ENCODE data around the gene GCH1. TPM values are rescaled to one million over a fixed set of nuclear protein-coding genes. Genes with fewer than 3 reads are reported as not detected.
"Not testable (repeated sequence)": the region's sequence is repeated elsewhere in the genome, so short reads cannot be mapped to it uniquely, and the experiment has no call there.

GCH1 gene
- total RNA-seq, 1 donor from 2014 or later, result 49.9 TPM

DNA sequence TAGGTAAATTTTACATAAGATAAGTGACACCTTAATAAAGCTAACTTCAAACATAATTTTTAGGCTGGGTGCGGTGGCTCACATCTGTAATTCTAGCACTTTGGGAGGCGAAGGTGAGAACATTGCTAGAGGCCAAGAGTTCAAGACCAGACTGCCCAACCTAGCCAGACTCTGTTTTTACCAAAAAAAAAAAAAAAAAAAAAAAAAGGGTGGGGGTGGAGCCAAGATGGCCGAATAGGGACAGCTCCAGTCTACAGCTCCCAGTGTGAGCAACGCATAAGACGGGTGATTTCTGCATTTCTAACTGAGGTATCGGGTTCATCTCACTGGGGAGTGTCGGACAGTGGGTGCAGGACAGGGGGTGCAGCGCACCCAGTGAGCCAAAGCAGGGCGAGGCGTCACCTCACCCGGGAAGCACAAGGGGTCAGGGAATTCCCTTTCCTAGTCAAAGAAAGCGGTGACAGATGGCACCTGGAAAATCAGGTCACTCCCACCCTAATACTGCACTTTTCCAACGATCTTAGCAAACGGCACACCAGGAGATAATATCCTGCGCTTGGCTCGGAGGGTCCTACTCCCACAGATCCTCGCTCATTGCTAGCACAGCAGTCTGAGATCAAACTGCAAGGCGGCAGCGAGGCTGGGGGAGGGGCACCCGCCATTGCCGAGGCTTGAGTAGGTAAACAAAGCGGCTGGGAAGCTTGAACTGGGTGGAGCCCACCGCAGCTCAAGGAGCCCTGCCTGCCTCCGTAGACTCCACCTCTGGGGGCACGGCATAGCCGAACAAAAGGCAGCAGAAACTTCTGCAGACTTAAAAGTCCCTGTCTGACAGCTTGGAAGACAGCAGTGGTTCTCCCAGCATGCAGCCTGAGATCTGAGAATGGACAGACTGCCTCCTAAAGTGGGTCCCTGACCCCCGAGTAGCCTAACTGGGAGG, 32.2 kb downstream of the GCH1 start:
- Mint-ChIP-seq H3K4me3 (peak overlapping the region; percentile 47), H3K4me1 (peaks cover 22% of the 10 kb centered on the region)
- DNase-seq; H3K27ac Mint-ChIP-seq; intact Hi-C loops (cut with micrococcal nuclease); H3K36me3 Mint-ChIP-seq (ENCODE audit: low read depth); H3K9me3 Mint-ChIP-seq; H3K27me3 Mint-ChIP-seq: not testable (repeated sequence)

DNA sequence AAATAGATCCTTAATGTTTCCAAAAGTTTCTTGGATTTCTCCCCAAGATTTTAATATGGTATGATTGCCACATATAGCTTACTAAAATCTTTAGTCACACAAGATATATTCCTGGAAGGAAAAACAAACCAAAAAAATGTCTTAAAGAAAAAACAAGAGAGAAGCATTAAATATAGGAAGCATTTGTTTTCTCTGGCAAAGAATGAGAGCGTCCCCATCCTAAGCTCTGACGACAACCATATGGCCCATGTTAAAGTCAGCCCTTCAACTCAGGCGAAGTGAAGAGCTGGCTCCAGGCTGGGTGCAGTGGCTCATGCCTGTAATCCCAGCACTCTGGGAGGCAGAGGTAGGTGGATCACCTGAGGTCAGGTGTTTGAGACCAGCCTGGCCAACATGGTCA, 35.6 kb downstream of the GCH1 start:
- no peak overlapping the region for H3K27ac Mint-ChIP-seq
- no peaks in the 10 kb centered on the region for H3K9me3 Mint-ChIP-seq
- intact Hi-C loops (cut with micrococcal nuclease), result no loop called here
- no peak for DNase-seq
- peaks cover 18% of the 10 kb centered on the region for H3K4me1 Mint-ChIP-seq
- H3K27me3 Mint-ChIP-seq, result no peaks in the 10 kb centered on the region
- no peak overlapping the region for H3K4me3 Mint-ChIP-seq
- H3K36me3 Mint-ChIP-seq (ENCODE audit: low read depth), result peaks cover 6% of the 10 kb centered on the region

DNA sequence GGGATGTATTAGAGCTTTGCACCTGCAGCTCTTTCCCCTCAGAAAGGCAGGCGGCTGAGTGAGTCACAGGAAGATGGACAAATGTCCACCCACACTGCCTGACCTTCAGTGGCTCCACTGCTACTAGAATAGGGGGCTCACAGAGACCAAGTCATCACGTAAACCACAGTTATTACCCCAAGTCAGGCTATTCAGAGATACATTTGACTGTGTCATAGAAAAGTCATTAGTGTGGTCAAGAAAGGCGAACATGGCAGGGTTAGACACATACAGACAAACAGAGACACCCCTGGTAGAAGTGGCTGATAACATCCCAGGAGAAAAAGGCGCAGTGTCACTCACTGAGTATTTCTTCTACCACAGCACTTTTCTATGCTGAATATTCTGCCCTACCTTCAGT, 36.0 kb downstream of the GCH1 start:
- no peak overlapping the region for H3K4me3 Mint-ChIP-seq
- H3K9me3 Mint-ChIP-seq, result no peaks in the 10 kb centered on the region
- intact Hi-C loops (cut with micrococcal nuclease), result no loop called here
- peaks cover 16% of the 10 kb centered on the region for H3K4me1 Mint-ChIP-seq
- peaks cover 6% of the 10 kb centered on the region for H3K36me3 Mint-ChIP-seq (ENCODE audit: low read depth)
- no peak for DNase-seq
- no peaks in the 10 kb centered on the region for H3K27me3 Mint-ChIP-seq
- H3K27ac Mint-ChIP-seq, result no peak overlapping the region

DNA sequence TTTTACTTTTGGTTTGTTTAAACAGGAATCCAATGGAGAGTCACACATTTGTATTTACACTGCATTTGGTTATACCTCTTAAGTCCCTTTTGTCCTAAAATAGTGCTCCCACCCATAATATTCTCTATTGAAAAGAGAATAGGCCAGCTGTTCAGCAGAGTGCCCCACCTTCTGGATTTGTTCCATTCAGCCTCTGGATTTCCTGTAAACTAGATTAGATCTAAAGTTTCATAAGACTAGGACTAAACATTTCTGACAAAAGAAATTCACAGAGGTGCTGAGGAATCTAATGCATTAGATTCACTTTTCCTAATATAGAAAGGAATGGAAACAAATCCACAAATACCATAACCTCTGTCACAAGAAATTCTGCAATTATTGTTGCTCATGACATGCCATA, 38.1 kb downstream of the GCH1 start:
- no peaks in the 10 kb centered on the region for H3K9me3 Mint-ChIP-seq
- DNase-seq, result no peak
- intact Hi-C loops (cut with micrococcal nuclease), result no loop called here
- no peak overlapping the region for H3K27ac Mint-ChIP-seq
- no peaks in the 10 kb centered on the region for H3K27me3 Mint-ChIP-seq
- H3K36me3 Mint-ChIP-seq (ENCODE audit: low read depth), result peaks cover 7% of the 10 kb centered on the region
- peaks cover 12% of the 10 kb centered on the region for H3K4me1 Mint-ChIP-seq
- no peak overlapping the region for H3K4me3 Mint-ChIP-seq

DNA sequence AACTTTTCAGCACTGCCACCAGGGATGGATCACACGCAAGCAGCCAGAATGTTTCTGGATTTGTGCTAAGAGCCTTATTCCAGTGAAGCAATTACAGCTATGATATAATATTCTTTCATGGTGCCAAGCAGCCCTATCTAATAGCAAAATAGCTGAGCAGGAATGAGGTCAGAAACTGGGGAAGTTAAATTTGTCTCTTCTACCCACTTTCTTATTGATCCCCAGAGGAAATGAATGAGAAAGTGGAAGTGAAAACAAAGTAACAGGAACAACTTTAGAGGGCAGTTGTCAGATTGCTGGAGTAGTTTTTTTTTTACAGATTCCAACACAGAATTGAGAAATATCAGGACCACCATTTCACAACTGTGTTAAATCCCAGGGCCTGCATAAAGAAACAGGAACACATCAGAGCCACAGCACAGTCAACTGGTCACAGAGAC, 44.8 kb downstream of the GCH1 start:
- H3K4me3 Mint-ChIP-seq, result no peak overlapping the region
- H3K27me3 Mint-ChIP-seq, result no peaks in the 10 kb centered on the region
- intact Hi-C loops (cut with micrococcal nuclease), result no loop called here
- H3K4me1 Mint-ChIP-seq, result peaks cover 14% of the 10 kb centered on the region
- H3K9me3 Mint-ChIP-seq, result no peaks in the 10 kb centered on the region
- H3K36me3 Mint-ChIP-seq (ENCODE audit: low read depth), result peaks cover 27% of the 10 kb centered on the region
- no peak for DNase-seq
- H3K27ac Mint-ChIP-seq, result no peak overlapping the region

DNA sequence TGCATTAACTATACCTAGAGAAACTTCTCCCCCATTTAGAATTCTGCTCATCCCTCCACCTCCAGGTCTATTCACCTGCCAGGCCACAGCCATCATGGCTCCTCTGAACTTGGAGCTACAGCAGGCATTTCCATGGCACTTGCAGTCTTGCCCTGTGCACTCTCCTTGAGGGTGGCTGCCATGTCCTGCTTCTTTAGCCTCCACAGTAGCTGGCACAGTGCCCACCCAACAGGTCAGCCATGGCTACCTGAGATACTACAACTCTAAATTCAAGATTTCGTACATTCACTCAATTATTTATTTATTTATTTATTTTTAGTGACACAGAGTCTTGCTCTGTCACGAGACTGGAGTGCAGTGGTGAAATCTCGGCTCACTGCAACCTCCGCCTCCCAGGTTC, 46.5 kb downstream of the GCH1 start:
- peaks cover 31% of the 10 kb centered on the region for H3K36me3 Mint-ChIP-seq (ENCODE audit: low read depth)
- H3K4me3 Mint-ChIP-seq, result no peak overlapping the region
- no peak for DNase-seq
- no peaks in the 10 kb centered on the region for H3K27me3 Mint-ChIP-seq
- peaks cover 14% of the 10 kb centered on the region for H3K4me1 Mint-ChIP-seq
- intact Hi-C loops (cut with micrococcal nuclease), result no loop called here
- H3K9me3 Mint-ChIP-seq, result no peaks in the 10 kb centered on the region
- no peak overlapping the region for H3K27ac Mint-ChIP-seq

DNA sequence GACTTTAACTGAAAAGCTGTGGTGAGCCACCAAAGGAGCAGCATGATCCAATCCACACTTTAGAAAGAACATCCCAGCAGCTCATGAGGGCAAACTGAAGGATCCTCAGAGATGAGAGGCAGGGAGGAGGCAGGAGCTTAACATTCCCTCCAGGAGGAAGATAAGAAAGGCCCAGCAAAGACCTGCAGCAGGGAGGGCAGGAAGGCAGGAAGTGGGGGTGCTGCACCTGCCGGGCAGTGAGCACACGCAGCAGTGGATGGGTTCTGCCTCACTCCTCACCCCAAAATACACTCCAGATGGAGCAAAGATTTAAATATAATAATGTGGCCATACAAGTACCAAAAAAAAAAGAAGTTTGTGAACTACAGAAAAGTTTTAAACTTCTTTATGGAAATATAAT, 48.4 kb downstream of the GCH1 start:
- DNase-seq, result no peak
- Mint-ChIP-seq H3K4me1 (peaks cover 14% of the 10 kb centered on the region), H3K27me3 (no peaks in the 10 kb centered on the region), H3K27ac (no peak overlapping the region), H3K9me3 (no peaks in the 10 kb centered on the region), H3K36me3 (ENCODE audit: low read depth) (peaks cover 33% of the 10 kb centered on the region), H3K4me3 (no peak overlapping the region)
- intact Hi-C loops (cut with micrococcal nuclease), result no loop called here

DNA sequence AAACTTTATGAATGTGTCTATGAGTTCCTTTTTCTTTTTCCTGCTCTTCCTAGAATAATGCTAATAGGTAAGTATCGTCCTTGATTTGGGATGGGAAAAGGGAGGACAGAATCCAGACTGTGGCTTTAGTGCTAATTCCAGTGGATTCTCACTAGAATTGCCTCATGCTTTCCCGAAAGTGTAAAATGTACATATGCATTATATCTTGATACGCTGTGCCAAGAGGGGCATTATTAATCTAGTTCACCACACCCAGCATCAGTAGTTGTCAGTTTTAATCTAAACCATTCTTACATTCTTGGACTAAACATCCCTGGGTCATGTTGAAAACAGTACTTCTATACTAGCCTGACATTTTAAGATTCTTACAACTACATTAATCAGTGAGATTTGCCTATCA, 49.3 kb downstream of the GCH1 start:
- no peak overlapping the region for H3K4me3 Mint-ChIP-seq
- no peaks in the 10 kb centered on the region for H3K27me3 Mint-ChIP-seq
- intact Hi-C loops (cut with micrococcal nuclease), result no loop called here
- H3K4me1 Mint-ChIP-seq, result peaks cover 12% of the 10 kb centered on the region
- peaks cover 30% of the 10 kb centered on the region for H3K36me3 Mint-ChIP-seq (ENCODE audit: low read depth)
- H3K27ac Mint-ChIP-seq, result no peak overlapping the region
- DNase-seq, result no peak
- no peaks in the 10 kb centered on the region for H3K9me3 Mint-ChIP-seq

DNA sequence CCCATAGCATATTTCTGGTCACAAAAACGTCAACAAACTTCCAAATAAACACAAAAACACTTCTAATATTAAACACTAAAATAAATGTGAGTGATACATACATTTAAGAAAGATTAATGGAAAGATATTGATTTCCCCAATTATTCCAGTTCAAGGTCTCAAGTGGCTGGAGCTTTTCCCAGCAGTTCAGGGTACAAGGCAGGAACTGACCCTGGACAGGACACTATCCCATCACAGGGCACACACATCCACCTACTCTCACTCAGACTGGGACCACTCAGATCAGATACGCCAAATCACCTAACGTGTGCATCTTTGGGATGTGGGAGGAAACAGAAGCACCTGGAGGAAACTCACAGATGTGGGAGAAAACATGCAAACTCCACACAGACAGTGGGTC, 50.4 kb downstream of the GCH1 start:
- no peaks in the 10 kb centered on the region for H3K27me3 Mint-ChIP-seq
- H3K4me3 Mint-ChIP-seq, result no peak overlapping the region
- H3K36me3 Mint-ChIP-seq (ENCODE audit: low read depth), result peaks cover 29% of the 10 kb centered on the region
- H3K4me1 Mint-ChIP-seq, result peaks cover 8% of the 10 kb centered on the region
- intact Hi-C loops (cut with micrococcal nuclease), result no loop called here
- DNase-seq, result no peak
- H3K9me3 Mint-ChIP-seq, result no peaks in the 10 kb centered on the region
- no peak overlapping the region for H3K27ac Mint-ChIP-seq

DNA sequence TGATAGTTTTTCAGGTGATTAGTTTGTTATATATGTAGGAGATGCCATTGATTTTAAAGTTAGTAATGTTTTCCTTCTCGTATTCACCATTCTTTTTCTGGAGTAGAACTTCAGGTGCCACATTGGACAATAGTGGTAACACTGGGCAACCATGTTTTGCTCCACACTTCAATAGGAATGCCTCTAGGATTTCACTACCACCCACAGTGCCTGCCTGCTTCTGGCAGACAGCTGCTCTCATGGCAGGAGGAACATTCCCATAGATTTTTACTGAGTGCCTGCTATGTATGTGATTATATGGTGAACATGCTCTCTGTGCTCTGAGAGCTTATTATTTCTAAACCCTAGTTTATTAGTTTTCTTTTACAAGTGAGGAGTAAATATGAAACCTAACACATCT, 53.7 kb downstream of the GCH1 start:
- peak; percentile 50 for DNase-seq
- no peaks in the 10 kb centered on the region for H3K27me3 Mint-ChIP-seq
- H3K27ac Mint-ChIP-seq, result no peak overlapping the region
- no peaks in the 10 kb centered on the region for H3K9me3 Mint-ChIP-seq
- intact Hi-C loops (cut with micrococcal nuclease), result no loop called here
- no peak overlapping the region for H3K4me3 Mint-ChIP-seq
- peaks cover 3% of the 10 kb centered on the region for H3K4me1 Mint-ChIP-seq
- peaks cover 34% of the 10 kb centered on the region for H3K36me3 Mint-ChIP-seq (ENCODE audit: low read depth)

DNA sequence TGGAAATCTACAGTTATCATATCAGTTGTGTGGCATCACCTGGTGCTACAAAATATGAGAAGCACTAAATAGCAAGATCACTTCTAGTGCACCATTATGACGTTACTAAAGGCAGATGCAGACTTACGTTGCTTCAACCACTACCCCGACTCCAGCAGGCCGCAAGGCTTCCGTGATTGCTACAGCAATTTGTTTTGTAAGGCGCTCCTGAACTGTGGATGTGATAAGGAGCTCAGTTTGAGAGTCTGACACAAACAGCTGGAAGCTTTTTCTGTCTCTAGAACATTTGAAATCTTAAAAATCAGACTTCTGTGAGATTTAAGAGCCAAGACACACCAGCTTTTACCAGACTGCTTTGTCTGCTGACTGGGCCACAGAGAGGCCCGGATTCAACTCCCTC, 57.0 kb downstream of the GCH1 start:
- intact Hi-C loops (cut with micrococcal nuclease), result no loop called here
- Mint-ChIP-seq H3K4me1 (peaks cover 2% of the 10 kb centered on the region), H3K4me3 (no peak overlapping the region), H3K36me3 (ENCODE audit: low read depth) (peaks cover 36% of the 10 kb centered on the region), H3K27me3 (no peaks in the 10 kb centered on the region), H3K27ac (no peak overlapping the region), H3K9me3 (peaks cover 4% of the 10 kb centered on the region)
- DNase-seq, result no peak

DNA sequence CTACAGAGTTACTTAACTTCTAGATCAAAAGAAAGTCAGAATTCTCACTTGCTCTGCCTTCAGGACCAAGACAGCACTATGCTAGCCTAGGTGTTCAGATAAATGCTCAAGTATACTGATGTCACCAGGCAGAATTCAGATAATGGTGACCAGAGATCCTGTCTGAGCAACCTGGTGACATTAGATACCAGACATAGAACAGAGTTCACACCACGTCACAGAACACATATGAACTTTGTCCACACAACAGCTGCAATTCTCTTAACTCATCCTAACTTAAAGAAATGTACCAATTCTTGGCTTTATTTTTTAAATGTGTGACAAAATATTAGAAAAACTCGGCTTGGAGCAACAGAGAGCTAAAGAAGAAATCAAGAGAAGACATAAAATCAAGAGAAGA, 58.1 kb downstream of the GCH1 start:
- Mint-ChIP-seq H3K27me3 (no peaks in the 10 kb centered on the region), H3K36me3 (ENCODE audit: low read depth) (peaks cover 46% of the 10 kb centered on the region), H3K27ac (no peak overlapping the region), H3K4me1 (peaks cover 2% of the 10 kb centered on the region), H3K4me3 (no peak overlapping the region), H3K9me3 (peaks cover 4% of the 10 kb centered on the region)
- DNase-seq, result no peak
- intact Hi-C loops (cut with micrococcal nuclease), result no loop called here

DNA sequence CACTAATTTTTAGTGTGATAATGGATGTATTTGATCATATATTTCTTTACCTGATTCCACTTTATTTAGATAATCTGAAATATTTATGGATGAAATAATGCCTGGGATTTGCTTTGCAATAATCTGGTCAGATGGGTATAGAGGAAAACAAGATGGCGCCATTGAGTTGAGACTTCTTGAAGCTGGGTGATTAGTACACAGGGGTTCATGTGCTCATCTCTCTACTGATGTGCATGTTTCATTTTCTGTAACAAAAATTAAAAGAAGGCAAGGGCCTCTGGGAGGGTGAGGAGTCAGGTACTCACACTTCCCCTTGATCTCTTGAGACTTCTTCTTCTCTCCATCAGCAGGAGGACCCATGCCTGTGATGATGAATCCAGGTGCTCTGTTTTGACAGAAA, 61.8 kb downstream of the GCH1 start:
- Mint-ChIP-seq H3K27me3 (no peaks in the 10 kb centered on the region), H3K27ac (no peak overlapping the region), H3K36me3 (ENCODE audit: low read depth) (peaks cover 46% of the 10 kb centered on the region), H3K4me3 (no peak overlapping the region), H3K4me1 (peaks cover 2% of the 10 kb centered on the region), H3K9me3 (peaks cover 4% of the 10 kb centered on the region)
- intact Hi-C loops (cut with micrococcal nuclease), result no loop called here
- DNase-seq, result peak; percentile 27

DNA sequence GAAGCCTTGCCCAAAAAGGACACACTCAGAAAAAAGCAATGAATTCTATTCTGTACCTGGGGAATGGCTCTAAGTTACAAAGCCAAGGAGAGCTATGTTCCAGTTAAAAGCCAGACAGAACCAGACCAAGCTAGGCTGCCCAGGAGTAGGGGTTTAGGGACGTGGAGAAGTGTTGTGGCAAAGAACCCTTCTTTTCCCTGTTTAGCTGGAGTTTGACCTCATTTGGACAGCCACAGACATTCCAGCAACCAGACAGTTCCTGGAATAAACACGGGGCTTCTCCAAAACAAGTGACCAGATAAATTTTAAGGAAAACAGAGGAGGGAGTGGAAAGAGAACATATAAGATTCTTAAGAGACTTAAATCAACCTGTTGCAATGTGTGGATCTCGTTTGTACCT, 62.3 kb downstream of the GCH1 start:
- peaks cover 2% of the 10 kb centered on the region for H3K4me1 Mint-ChIP-seq
- no peak overlapping the region for H3K27ac Mint-ChIP-seq
- H3K36me3 Mint-ChIP-seq (ENCODE audit: low read depth), result peaks cover 44% of the 10 kb centered on the region
- DNase-seq, result no peak
- H3K27me3 Mint-ChIP-seq, result no peaks in the 10 kb centered on the region
- peaks cover 4% of the 10 kb centered on the region for H3K9me3 Mint-ChIP-seq
- intact Hi-C loops (cut with micrococcal nuclease), result no loop called here
- H3K4me3 Mint-ChIP-seq, result no peak overlapping the region

DNA sequence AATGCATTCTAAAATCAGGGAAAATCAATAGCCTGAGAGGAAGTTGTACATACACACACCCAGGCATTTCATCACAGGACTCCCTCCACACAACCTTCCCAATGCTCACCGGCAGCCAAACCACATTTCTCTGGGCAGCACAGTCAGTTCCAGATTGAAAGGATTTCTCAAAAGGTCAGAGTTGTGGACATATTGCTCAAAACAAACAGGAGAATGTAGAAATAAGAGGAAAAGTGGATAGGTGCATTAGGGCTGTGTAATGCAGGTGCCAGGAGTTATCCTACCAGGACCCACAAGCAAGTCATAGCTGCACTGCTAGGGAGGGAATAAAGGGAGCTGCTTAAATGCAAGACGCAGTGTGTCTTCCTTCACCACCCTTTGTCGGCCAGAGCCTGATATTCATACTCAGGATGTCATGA, 62.9 kb downstream of the GCH1 start:
- intact Hi-C loops (cut with micrococcal nuclease), result no loop called here
- Mint-ChIP-seq H3K36me3 (ENCODE audit: low read depth) (peaks cover 44% of the 10 kb centered on the region), H3K4me1 (peaks cover 2% of the 10 kb centered on the region), H3K4me3 (no peak overlapping the region), H3K27ac (no peak overlapping the region), H3K9me3 (peaks cover 4% of the 10 kb centered on the region), H3K27me3 (no peaks in the 10 kb centered on the region)
- no peak for DNase-seq
